ENCODE results near the gene PGS1. TPM values are rescaled to one million over a fixed set of nuclear protein-coding genes. Genes with fewer than 3 reads are reported as not detected.

Gene PGS1
- total RNA-seq, 1 donor from 2014 or later, result 35.4 TPM

- DNase-seq (ENCODE audit: low spot score), result peak; percentile 73
Observed at GRCh38 chr17:78383725-78384471, 5.4 kb downstream of the PGS1 start.

GRCh38 chr17:78384479-78385175 is 6.2 kb downstream of the PGS1 start:
- DNase-seq (ENCODE audit: low spot score), result no peak

- no peak for DNase-seq (ENCODE audit: low spot score)
Observed at GRCh38 chr17:78387977-78388941, 9.8 kb downstream of the PGS1 start.

- DNase-seq (ENCODE audit: low spot score), result peak; percentile 65
Observed at GRCh38 chr17:78390241-78391050, 12.0 kb downstream of the PGS1 start.

- DNase-seq (ENCODE audit: low spot score), result no peak
Observed at GRCh38 chr17:78391051-78391431, 12.6 kb downstream of the PGS1 start.

- peak; percentile 54 for DNase-seq (ENCODE audit: low spot score)
Observed at GRCh38 chr17:78391843-78392242, 13.4 kb downstream of the PGS1 start.

GRCh38 chr17:78392295-78392694 is 13.8 kb downstream of the PGS1 start:
- DNase-seq (ENCODE audit: low spot score), result no peak

- no peak for DNase-seq (ENCODE audit: low spot score)
Observed at GRCh38 chr17:78393575-78393974, 15.1 kb downstream of the PGS1 start.

- no peak for DNase-seq (ENCODE audit: low spot score)
Observed at GRCh38 chr17:78394209-78394608, 15.8 kb downstream of the PGS1 start.

- no peak for DNase-seq (ENCODE audit: low spot score)
Observed at GRCh38 chr17:78395155-78395554, 16.7 kb downstream of the PGS1 start.

GRCh38 chr17:78396441-78397337 is 18.2 kb downstream of the PGS1 start:
- DNase-seq (ENCODE audit: low spot score), result no peak

GRCh38 chr17:78397681-78398101 is 19.2 kb downstream of the PGS1 start:
- DNase-seq (ENCODE audit: low spot score), result peak; percentile 61

GRCh38 chr17:78398390-78398789 is 19.9 kb downstream of the PGS1 start:
- DNase-seq (ENCODE audit: low spot score), result no peak

GRCh38 chr17:78399028-78399692 is 20.7 kb downstream of the PGS1 start:
- no peak for DNase-seq (ENCODE audit: low spot score)

- no peak for DNase-seq (ENCODE audit: low spot score)
Observed at GRCh38 chr17:78399693-78400144, 21.3 kb downstream of the PGS1 start.

- no peak for DNase-seq (ENCODE audit: low spot score)
Observed at GRCh38 chr17:78400581-78401240, 22.3 kb downstream of the PGS1 start.

GRCh38 chr17:78401246-78401645 is 22.8 kb downstream of the PGS1 start:
- DNase-seq (ENCODE audit: low spot score), result peak; percentile 50

GRCh38 chr17:78401891-78402290 is 23.4 kb downstream of the PGS1 start:
- no peak for DNase-seq (ENCODE audit: low spot score)

GRCh38 chr17:78403822-78404221 is 25.4 kb downstream of the PGS1 start:
- no peak for DNase-seq (ENCODE audit: low spot score)
